HL-60/S4 (cell line): ENCODE results near the gene SNN.

Source experiments
- in situ Hi-C: fragments of 300-500 bp; cut with MboI; formaldehyde crosslinking; loops from 2 replicates; pipeline ENCODE4 v1.14.3; 2022; ENCODE audit warnings: low sequenced_read_pairs

Gene SNN

GRCh38 chr16:11696266-11697012 lies 28.2 kb downstream of the SNN start:
- in situ Hi-C loops: no loop called here

- in situ Hi-C loops: no loop called here
Measured at GRCh38 chr16:11697319-11697718, 29.1 kb downstream of the SNN start.

- in situ Hi-C loops: no loop called here
Measured at GRCh38 chr16:11698271-11698689, 30.0 kb downstream of the SNN start.

GRCh38 chr16:11699234-11699894 lies 31.1 kb downstream of the SNN start:
- in situ Hi-C loops: no loop called here

GRCh38 chr16:11700264-11701029 lies 32.2 kb downstream of the SNN start:
- in situ Hi-C loops: loop anchor here (25.0 kb wide), 1 partner anchor 738 kb away; no protein-coding TSS in a partner anchor

- in situ Hi-C loops: loop anchor here (25.0 kb wide), 1 partner anchor 743 kb away; no protein-coding TSS in a partner anchor
Measured at GRCh38 chr16:11705311-11706025, 37.2 kb downstream of the SNN start.

- in situ Hi-C loops: loop anchor here (25.0 kb wide), 1 partner anchor 744 kb away; no protein-coding TSS in a partner anchor
Measured at GRCh38 chr16:11706180-11706742, 38.0 kb downstream of the SNN start.

- in situ Hi-C loops: loop anchor here (25.0 kb wide), 1 partner anchor 745 kb away; no protein-coding TSS in a partner anchor
Measured at GRCh38 chr16:11707679-11708197, 39.5 kb downstream of the SNN start.

GRCh38 chr16:11708421-11708820 lies 40.2 kb downstream of the SNN start:
- in situ Hi-C loops: loop anchor here (25.0 kb wide), 1 partner anchor 746 kb away; no protein-coding TSS in a partner anchor

- in situ Hi-C loops: loop anchor here (25.0 kb wide), 1 partner anchor 749 kb away; no protein-coding TSS in a partner anchor
Measured at GRCh38 chr16:11711662-11712061, 43.4 kb downstream of the SNN start.

GRCh38 chr16:11712122-11712521 lies 43.9 kb downstream of the SNN start:
- in situ Hi-C loops: loop anchor here (25.0 kb wide), 1 partner anchor 750 kb away; no protein-coding TSS in a partner anchor

GRCh38 chr16:11715246-11715947 lies 47.1 kb downstream of the SNN start:
- in situ Hi-C loops: loop anchor here (25.0 kb wide), 1 partner anchor 753 kb away; no protein-coding TSS in a partner anchor

GRCh38 chr16:11716336-11716735 lies 48.1 kb downstream of the SNN start:
- in situ Hi-C loops: loop anchor here (25.0 kb wide), 1 partner anchor 754 kb away; no protein-coding TSS in a partner anchor

GRCh38 chr16:11717811-11718210 lies 49.6 kb downstream of the SNN start:
- in situ Hi-C loops: loop anchor here (25.0 kb wide), 1 partner anchor 756 kb away; no protein-coding TSS in a partner anchor

- in situ Hi-C loops: loop anchor here (25.0 kb wide), 1 partner anchor 757 kb away; no protein-coding TSS in a partner anchor
Measured at GRCh38 chr16:11719171-11719570, 50.9 kb downstream of the SNN start.

GRCh38 chr16:11719762-11720161 lies 51.5 kb downstream of the SNN start:
- in situ Hi-C loops: loop anchor here (10.0 to 25.0 kb wide), 2 partner anchors 325 to 757 kb away; no protein-coding TSS in a partner anchor

- in situ Hi-C loops: loop anchor here (10.0 to 25.0 kb wide), 2 partner anchors 327 to 760 kb away; no protein-coding TSS in a partner anchor
Measured at GRCh38 chr16:11721781-11722467, 53.7 kb downstream of the SNN start.

GRCh38 chr16:11722468-11722808 lies 54.2 kb downstream of the SNN start:
- in situ Hi-C loops: loop anchor here (10.0 to 25.0 kb wide), 2 partner anchors 328 to 760 kb away; no protein-coding TSS in a partner anchor
